AG04450 (cell line): ENCODE measurements around the gene PCF11. TPM values are rescaled to one million over a fixed set of nuclear protein-coding genes. Genes with fewer than 3 reads are reported as not detected.

Experiments used
- CTCF ChIA-PET: fragments of 300-600, 350-600 bp; formaldehyde crosslinking; extraction: SDS; loops from one replicate; lab custom pipeline; 2022; ENCODE audit warnings: antibody characterized with exemption, inconsistent platforms; lab: Charles Lee
- POLR2A ChIA-PET: fragments of 350-600 bp; formaldehyde crosslinking; extraction: SDS; loops from one replicate; lab custom pipeline; 2021; ENCODE audit warnings: antibody characterized with exemption, inconsistent platforms; lab: Yijun Ruan, JAX
- DNase-seq: peaks from one replicate; pipeline ENCODE4 v3.0.0-alpha.2; 2011; ENCODE audit warnings: low read depth, low spot score
- H3K27ac ChIP-seq: one replicate; pipeline ENCODE4 v1.5.1; 2012; ENCODE audit warnings: low read depth, low read length, control low read depth
- H3K27me3 ChIP-seq: one replicate; pipeline ENCODE4 v1.6.0; 2012; ENCODE audit warnings: low read length; ENCODE audit not compliant: control insufficient read depth, insufficient read depth
- H3K4me3 ChIP-seq: 2 replicates; pipeline ENCODE4 v1.5.1; 2011; ENCODE audit warnings: mild to moderate bottlenecking, low read depth, low read length, control low read depth
- H3K9me3 ChIP-seq: 2 replicates; pipeline ENCODE4 v1.5.1; 2012; ENCODE audit warnings: low read length; ENCODE audit not compliant: control insufficient read depth, insufficient read depth
- polyA plus RNA-seq: library from polyadenylated mRNA; depleted of rRNA; stranded (reverse); fragments of >200 nt; gene quantifications from 2 replicates; pipeline ENCODE4 v1.2.3, GENCODE V29; 2011
- TF ChIP-seq, protein P1 (sequence below): IDR thresholded peaks from 2 replicates; pipeline ENCODE4 v1.5.1; 2011; ENCODE audit warnings: low read depth, low read length, control low read depth, inconsistent platforms

The PCF11 gene
- polyA plus RNA-seq, 1 experiment = 32.7 TPM

DNA sequence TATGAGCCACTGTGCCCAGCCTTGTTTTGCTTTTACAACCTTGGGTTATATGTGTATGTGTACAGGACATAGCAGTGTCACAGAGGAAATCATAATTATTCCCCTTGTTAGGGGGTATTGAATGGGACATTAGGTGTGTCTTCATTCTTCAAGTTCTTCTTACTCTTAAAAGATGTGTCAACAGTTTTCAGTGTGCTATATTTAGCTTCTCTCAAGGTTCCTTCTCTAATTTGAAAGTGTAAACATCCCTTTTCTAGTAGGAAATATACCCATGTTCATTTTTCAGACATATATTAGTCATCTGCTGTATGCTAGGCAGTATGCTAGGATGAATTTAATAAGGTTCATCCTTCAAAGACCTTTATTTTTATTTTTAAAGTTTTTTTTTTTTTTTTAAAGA is 17.1 kb downstream of the PCF11 start:
- no peaks in the 10 kb centered on the region for H3K27me3 ChIP-seq
- no peak overlapping the region for H3K4me3 ChIP-seq
- no peaks in the 10 kb centered on the region for H3K9me3 ChIP-seq
- CTCF ChIA-PET = no interaction called here
- TF ChIP-seq, protein P1, sequence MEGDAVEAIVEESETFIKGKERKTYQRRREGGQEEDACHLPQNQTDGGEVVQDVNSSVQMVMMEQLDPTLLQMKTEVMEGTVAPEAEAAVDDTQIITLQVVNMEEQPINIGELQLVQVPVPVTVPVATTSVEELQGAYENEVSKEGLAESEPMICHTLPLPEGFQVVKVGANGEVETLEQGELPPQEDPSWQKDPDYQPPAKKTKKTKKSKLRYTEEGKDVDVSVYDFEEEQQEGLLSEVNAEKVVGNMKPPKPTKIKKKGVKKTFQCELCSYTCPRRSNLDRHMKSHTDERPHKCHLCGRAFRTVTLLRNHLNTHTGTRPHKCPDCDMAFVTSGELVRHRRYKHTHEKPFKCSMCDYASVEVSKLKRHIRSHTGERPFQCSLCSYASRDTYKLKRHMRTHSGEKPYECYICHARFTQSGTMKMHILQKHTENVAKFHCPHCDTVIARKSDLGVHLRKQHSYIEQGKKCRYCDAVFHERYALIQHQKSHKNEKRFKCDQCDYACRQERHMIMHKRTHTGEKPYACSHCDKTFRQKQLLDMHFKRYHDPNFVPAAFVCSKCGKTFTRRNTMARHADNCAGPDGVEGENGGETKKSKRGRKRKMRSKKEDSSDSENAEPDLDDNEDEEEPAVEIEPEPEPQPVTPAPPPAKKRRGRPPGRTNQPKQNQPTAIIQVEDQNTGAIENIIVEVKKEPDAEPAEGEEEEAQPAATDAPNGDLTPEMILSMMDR = no peak
- H3K27ac ChIP-seq = no peak overlapping the region
- POLR2A ChIA-PET = interaction anchor here (0.7 kb wide), 2 partner anchors 17 to 87 kb away, joined by 4 to 6 read pairs; no protein-coding TSS in a partner anchor
- no peak for DNase-seq

DNA sequence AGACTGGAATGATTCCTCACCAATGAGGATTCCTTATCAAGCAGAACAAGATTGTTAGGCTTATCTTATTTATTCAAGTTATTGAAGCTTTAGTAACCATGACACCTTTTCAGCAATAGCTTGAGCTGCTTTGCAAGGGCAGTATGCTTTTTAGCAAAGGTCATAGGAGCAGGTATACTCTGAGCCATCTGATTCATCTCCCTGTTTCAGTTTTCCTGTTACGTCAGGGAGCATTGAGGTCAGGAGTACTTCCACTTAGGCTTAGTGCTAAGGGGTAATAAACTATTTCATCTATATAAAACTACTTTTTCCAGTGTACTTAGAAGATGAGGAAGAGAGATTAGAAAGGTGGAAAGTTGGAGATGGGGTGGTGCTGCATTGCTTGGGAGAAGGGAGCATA is 18.9 kb downstream of the PCF11 start:
- Histone ChIP-seq H3K27me3 (no peaks in the 10 kb centered on the region), H3K27ac (no peak overlapping the region), H3K9me3 (no peaks in the 10 kb centered on the region), H3K4me3 (no peak overlapping the region)
- ChIA-PET CTCF (no interaction called here), POLR2A (no interaction called here)
- TF ChIP-seq, protein P1 = no peak
- no peak for DNase-seq

DNA sequence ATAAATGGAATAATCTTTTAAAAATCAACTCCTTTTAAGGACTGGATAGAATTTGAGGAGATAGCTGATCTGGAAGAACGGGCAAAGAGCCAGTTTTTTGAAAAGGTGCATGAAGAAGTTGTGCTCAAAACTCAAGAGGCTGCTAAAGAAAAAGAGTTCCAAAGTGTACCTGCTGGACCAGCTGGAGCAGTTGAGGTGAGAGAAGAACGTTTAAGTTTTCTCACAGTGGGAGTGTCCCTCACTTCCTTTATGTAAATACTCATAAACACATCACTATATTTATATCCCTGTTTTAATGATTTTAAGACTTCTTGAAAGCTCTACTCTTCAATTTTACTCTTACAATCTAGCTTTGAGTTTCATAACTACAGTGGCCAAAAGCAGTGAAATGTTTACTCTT is 24.9 kb downstream of the PCF11 start:
- POLR2A ChIA-PET = no interaction called here
- H3K4me3 ChIP-seq = no peak overlapping the region
- DNase-seq = no peak

DNA sequence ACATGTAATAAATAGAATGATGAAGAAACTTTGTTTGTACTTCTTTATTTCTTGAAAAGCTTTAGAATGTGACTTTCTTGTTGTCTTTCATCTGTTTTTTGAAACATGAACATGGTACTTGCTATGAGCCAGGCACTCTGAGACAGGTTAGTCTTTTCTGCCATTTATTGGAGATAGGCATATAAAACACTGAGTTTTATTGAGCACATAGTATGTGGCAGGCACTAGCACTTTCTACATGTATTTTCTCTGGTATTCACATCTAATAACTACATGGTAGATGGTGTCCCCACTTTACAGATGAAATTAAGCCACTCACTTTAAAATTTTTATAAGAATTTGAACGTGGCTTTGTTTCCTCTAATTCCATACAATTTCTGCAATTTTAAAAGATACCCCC is 28.8 kb downstream of the PCF11 start:
- Histone ChIP-seq H3K27ac (no peak overlapping the region), H3K4me3 (no peak overlapping the region), H3K27me3 (no peaks in the 10 kb centered on the region), H3K9me3 (no peaks in the 10 kb centered on the region)
- POLR2A ChIA-PET = no interaction called here
- no peak for DNase-seq
- CTCF ChIA-PET = interaction anchor here (0.5 kb wide), 1 partner anchor 284 kb away, joined by 3 read pairs; the partner anchor contains the start of gene DDIAS
- TF ChIP-seq, protein P1 = no peak

More for the DNA sequence above, 24.9 kb downstream of the PCF11 start:
- TF ChIP-seq, protein P1 = no peak
- Histone ChIP-seq H3K27ac (no peak overlapping the region), H3K9me3 (no peaks in the 10 kb centered on the region), H3K27me3 (no peaks in the 10 kb centered on the region)
- CTCF ChIA-PET = interaction anchor here (2.3 kb wide), 1 partner anchor 314 kb away, joined by 6 read pairs; no protein-coding TSS in a partner anchor

DNA sequence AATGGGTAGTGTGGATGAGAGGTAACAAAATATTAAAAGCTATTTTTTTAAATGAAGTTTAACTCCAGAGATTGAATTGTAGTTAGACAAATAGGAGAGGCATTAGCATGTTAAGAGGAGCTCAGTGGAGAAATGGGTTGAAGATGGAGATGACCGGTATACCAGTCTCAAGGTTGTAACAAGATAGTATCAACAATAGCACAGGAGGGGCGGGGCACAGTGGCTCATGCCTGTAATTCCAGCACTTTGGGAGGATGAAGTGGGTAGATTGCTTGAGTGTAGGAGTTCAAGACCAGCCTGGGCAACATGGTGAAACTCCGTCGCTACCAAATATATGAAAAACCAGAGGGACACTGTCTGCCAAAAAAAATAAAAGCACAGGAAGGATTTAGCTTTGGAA is 30.5 kb downstream of the PCF11 start:
- TF ChIP-seq, protein P1 = no peak
- CTCF ChIA-PET = interaction anchor here (0.9 to 1.5 kb wide), 3 partner anchors 105 to 470 kb away, joined by 3 to 4 read pairs (median 3); no protein-coding TSS in a partner anchor
- no peak for DNase-seq

More for the DNA sequence above, 30.5 kb downstream of the PCF11 start:
- POLR2A ChIA-PET = no interaction called here
- Histone ChIP-seq H3K27ac (no peak overlapping the region), H3K4me3 (no peak overlapping the region), H3K27me3 (no peaks in the 10 kb centered on the region), H3K9me3 (no peaks in the 10 kb centered on the region)
